ENCODE measurements around the gene RCAN1.
"Not testable (repeated sequence)": the region's sequence is repeated elsewhere in the genome, so short reads cannot be mapped to it uniquely, and the experiment has no call there.

Gene RCAN1

DNA sequence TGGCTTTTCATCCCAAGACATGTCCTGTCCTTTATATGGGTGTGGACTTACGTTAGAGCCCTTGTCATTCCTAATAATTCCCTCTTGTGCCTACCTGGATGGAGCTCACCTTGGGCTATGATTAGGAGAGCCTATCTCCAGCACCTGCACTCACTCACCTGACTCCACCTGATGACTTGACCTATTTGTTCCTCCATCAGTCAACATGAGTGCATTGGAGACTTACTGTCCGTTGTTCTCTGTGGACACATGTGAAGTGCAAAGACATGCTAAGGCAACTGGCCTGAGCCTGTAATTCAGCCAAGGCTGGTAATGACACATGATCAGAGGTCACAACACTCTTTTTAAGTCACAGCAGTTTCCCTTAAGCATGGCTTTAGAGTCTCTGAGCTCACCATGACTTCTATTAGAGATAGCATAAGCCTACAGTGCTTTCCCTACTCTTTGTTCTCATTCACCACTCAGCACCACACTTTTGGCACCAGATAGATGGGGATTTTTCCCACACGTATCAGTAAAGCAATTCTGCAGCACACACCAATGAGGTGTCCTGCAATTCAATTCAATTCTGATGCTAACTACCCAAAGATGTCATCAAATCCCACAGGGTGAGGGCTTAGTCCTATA lies 112.3 kb downstream of the RCAN1 start:
- Histone ChIP-seq H3K27me3 (no peaks in the 10 kb centered on the region), H3K9ac (no peak overlapping the region), H3K36me3 (no peaks in the 10 kb centered on the region), H3K9me3 (peaks cover 18% of the 10 kb centered on the region), H3K27ac (no peak overlapping the region), H3K4me2 (no peak overlapping the region), H4K20me1 (no peaks in the 10 kb centered on the region), H3K4me3 (no peak overlapping the region), H3K4me1 (no peaks in the 10 kb centered on the region)
- no peak for TF ChIP-seq Cebpa-rat (IDR thresholded peaks at IDR 0.05)

DNA sequence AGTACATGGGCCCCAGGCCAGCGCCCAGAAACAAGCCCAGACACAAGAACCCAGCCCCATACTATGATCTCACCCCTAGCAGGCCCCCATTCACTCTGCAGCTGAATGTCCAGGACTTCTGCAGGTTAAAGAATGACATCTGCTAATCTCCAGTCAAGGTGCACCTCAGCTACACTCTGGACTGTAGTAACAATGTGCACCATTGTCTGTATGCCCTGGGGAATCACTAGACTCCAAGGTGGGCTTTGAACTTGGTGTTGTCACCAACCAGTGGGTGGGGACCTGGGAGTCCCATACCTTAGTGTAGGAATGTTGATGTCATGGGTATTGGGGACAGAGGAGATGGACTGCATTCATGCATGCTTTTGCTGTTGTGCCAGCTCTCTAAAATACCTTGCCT lies 113.2 kb downstream of the RCAN1 start:
- no peak overlapping the region for H3K9ac ChIP-seq
- no peak overlapping the region for H3K4me3 ChIP-seq
- no peaks in the 10 kb centered on the region for H4K20me1 ChIP-seq
- H3K4me2 ChIP-seq = no peak overlapping the region
- TF ChIP-seq Cebpa-rat (IDR thresholded peaks at IDR 0.05) = no peak
- no peaks in the 10 kb centered on the region for H3K27me3 ChIP-seq
- no peaks in the 10 kb centered on the region for H3K4me1 ChIP-seq
- H3K9me3 ChIP-seq = peaks cover 26% of the 10 kb centered on the region
- no peaks in the 10 kb centered on the region for H3K36me3 ChIP-seq
- no peak overlapping the region for H3K27ac ChIP-seq

DNA sequence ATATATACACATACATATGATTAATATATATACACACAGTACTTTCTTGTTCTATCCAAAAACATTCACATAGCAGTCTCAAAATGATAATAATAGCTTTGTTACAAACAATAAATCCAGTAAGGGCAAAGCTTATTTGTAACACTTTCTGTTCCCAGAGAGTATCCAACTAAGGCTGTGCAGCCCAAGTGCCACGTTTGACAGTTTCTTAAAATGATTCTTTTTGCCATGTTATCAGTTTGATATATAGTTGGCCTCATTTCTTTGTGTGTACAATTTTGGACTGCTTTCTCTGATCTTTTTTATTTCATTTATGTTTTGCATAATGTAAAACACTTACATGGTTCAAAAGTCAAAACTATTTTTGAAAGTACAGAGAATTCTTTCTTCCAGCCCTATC lies 114.7 kb downstream of the RCAN1 start:
- Histone ChIP-seq H3K27me3 (no peaks in the 10 kb centered on the region), H4K20me1 (no peaks in the 10 kb centered on the region), H3K9ac (no peak overlapping the region), H3K36me3 (no peaks in the 10 kb centered on the region), H3K4me1 (no peaks in the 10 kb centered on the region), H3K4me2 (no peak overlapping the region), H3K9me3 (peaks cover 31% of the 10 kb centered on the region), H3K4me3 (no peak overlapping the region), H3K27ac (no peak overlapping the region)
- no peak for TF ChIP-seq Cebpa-rat (IDR thresholded peaks at IDR 0.05)

DNA sequence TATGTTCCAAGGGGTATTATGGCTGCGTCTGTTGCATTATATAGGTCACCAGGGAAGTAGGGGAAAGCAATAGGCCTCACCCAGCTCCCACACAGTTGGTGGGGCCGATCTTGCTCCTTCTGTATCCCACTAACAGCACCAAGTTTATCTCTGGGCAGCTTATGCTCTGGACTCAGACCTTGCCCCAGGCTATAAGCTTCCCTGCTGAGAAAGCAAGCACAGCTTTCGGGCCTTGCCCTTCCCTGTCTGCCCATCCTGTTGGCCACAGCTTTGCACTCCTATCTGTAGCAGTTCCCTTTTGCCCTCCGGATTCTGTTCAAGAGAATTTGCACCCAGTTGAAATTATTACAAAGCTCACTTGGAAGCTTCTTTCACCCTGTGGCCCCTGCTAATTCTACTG lies 115.8 kb downstream of the RCAN1 start:
- Histone ChIP-seq H3K27ac (no peak overlapping the region), H3K9me3 (peaks cover 31% of the 10 kb centered on the region), H3K36me3 (no peaks in the 10 kb centered on the region), H4K20me1 (no peaks in the 10 kb centered on the region), H3K4me2 (no peak overlapping the region), H3K4me1 (no peaks in the 10 kb centered on the region), H3K4me3 (no peak overlapping the region), H3K27me3 (no peaks in the 10 kb centered on the region), H3K9ac (no peak overlapping the region)
- TF ChIP-seq Cebpa-rat (IDR thresholded peaks at IDR 0.05) = no peak

DNA sequence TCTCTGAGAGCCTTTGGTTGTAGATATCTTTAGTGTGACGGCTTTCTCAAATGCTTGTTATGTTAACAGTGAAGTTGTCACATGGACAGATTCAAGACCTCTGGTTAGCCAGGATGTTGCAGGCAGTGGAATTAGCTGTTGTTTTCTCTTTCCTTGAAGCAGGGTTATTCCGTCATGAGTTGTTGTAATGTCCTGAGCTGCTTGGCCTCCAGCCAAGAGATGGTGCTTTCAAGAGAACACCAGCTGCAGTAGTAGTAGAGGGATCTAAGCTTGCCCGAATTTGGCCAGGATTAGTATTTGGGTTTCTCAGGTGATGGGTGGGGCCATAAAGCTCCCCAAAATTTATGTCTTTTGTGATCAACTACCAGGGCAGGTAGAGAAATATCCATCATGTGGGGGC lies 116.3 kb downstream of the RCAN1 start:
- Histone ChIP-seq H3K4me3 (no peak overlapping the region), H4K20me1 (no peaks in the 10 kb centered on the region), H3K9me3 (peaks cover 31% of the 10 kb centered on the region), H3K36me3 (no peaks in the 10 kb centered on the region), H3K9ac (no peak overlapping the region), H3K4me2 (no peak overlapping the region), H3K27me3 (no peaks in the 10 kb centered on the region), H3K27ac (no peak overlapping the region), H3K4me1 (no peaks in the 10 kb centered on the region)
- no peak for TF ChIP-seq Cebpa-rat (IDR thresholded peaks at IDR 0.05)

DNA sequence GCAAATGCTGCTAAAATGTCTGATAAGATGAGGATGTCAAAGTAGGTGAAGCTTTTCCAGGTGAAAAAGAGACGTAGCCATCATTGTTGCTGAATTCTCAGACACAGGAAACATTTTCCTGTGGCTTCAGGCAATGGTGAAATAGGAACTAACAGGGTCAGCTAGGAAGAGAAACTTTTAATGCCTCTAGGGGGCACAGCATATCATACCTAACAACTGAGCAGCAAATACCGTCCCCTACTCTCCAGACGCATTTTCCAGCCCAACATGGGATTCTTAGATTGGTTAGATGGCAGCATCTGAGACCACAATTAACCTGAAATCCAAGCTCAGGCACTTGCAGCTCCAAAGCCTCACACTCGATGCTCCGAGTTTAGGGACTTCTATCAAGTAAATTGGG lies 131.1 kb downstream of the RCAN1 start:
- H3K36me3 ChIP-seq, H3K4me1 ChIP-seq, H3K4me3 ChIP-seq, H4K20me1 ChIP-seq, H3K9me3 ChIP-seq, H3K4me2 ChIP-seq, H3K9ac ChIP-seq, H3K27ac ChIP-seq, H3K27me3 ChIP-seq: not testable (repeated sequence)

DNA sequence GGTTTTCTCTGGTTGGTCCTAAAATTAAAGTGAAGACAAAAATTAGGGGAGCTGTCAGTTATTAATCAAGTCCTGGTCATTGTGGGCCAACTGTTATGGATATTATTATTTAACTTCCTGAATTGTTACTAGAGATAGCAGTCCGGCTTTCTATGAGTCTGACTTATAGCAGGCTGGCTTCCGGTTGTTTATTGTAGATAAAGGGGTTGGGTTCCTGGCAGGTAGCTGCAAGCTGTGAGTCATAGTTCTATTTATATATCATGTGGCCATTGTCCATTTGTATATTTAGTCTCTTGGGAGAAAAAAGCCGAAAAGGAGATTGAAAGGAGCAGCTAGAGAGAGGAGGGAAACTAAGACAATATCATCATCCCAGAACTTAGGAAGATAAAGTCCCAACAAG lies 131.5 kb downstream of the RCAN1 start:
- not testable (repeated sequence) for H3K36me3 ChIP-seq

DNA sequence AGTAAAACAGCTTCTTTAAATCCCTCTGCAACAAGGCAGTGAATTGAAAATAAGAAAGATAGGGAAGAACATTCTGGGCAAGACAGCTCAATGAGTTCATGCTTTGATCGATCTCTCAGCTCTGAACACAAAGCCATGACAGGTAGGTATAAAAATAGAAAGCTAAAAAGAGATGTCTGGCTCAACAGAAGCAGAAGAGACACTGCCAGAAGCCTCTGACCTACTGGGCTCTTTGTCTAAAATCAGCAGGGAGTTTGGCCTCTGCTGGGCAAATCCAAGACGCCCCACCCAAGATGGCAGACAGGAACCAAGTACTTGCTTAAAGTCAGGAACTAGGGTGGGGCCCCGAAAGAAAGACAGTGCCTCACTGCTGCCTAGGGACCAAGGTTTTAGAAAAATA lies 147.6 kb downstream of the RCAN1 start:
- not testable (repeated sequence) for H3K9me3 ChIP-seq, H3K27me3 ChIP-seq, H3K9ac ChIP-seq, H3K4me3 ChIP-seq, H3K36me3 ChIP-seq, H3K4me2 ChIP-seq, H3K27ac ChIP-seq, H3K4me1 ChIP-seq, H4K20me1 ChIP-seq

More for the DNA sequence above, 131.5 kb downstream of the RCAN1 start:
- not testable (repeated sequence) for H4K20me1 ChIP-seq, H3K4me1 ChIP-seq, H3K27me3 ChIP-seq, H3K27ac ChIP-seq, H3K4me2 ChIP-seq, H3K4me3 ChIP-seq, H3K9me3 ChIP-seq, H3K9ac ChIP-seq

Measured in BLaER1 (cell line).